Type B pancreatic cell (in vitro differentiated cells): ENCODE results near the gene RBBP8. TPM values are rescaled to one million over a fixed set of nuclear protein-coding genes. Genes with fewer than 3 reads are reported as not detected.

Source experiments
- DNase-seq: peaks from one replicate; pipeline ENCODE4 v3.0.0; 2021; ENCODE audit warnings: mixed read lengths; ENCODE audit not compliant: unreplicated experiment; ENCODE audit errors: extremely low spot score
- H3K27ac Mint-ChIP-seq: 2 replicates; pipeline ENCODE4 v1.8.0; 2021; ENCODE audit warnings: mild to moderate bottlenecking, mixed read lengths
- H3K27me3 Mint-ChIP-seq: 2 replicates; pipeline ENCODE4 v1.8.0; 2021; ENCODE audit warnings: mixed read lengths
- H3K36me3 Mint-ChIP-seq: 2 replicates; pipeline ENCODE4 v1.8.0; 2021; ENCODE audit warnings: mixed read lengths
- H3K4me1 Mint-ChIP-seq: one replicate; pipeline ENCODE4 v1.8.0; 2021; ENCODE audit warnings: mixed read lengths; ENCODE audit not compliant: unreplicated experiment
- H3K4me3 Mint-ChIP-seq: 2 replicates; pipeline ENCODE4 v1.8.0; 2021; ENCODE audit warnings: mild to moderate bottlenecking, mixed read lengths
- H3K9me3 Mint-ChIP-seq: 2 replicates; pipeline ENCODE4 v1.8.0; 2021; ENCODE audit warnings: mixed read lengths
- total RNA-seq: library from RNA; stranded (reverse); gene quantifications from 2 replicates; pipeline ENCODE4 v1.2.1, GENCODE V29; 2021; ENCODE audit warnings: low replicate concordance
- TF ChIP-seq, protein P1 (sequence below): fragments of 200-600 bp; sonication (generic); conservative IDR thresholded peaks from 2 replicates; pipeline ENCODE4 v1.5.0; 2021; ENCODE audit warnings: antibody characterized with exemption, mild to moderate bottlenecking

RBBP8 gene
- total RNA-seq, 1 donor from 2014 or later = 26.7 TPM

DNA sequence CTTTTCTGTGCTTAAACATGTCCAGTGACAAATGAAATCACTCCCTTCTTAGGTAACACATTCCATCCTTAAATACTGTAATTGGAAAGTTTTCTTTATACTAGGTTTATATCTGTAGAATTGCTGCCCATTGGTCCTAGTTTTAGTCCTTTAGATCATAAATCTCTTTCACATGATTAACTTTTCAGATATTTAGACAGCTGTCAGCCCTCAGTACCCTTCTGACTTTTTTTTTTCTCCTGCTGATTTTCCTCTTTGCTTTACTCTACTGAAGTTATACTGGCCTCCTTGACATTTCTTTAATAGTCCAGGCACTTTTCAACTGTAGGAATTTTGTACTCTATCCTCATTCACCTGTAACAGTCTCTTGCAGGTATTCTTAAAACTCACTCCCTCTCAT lies 28.9 kb downstream of the RBBP8 start:
- TF ChIP-seq, protein P1, sequence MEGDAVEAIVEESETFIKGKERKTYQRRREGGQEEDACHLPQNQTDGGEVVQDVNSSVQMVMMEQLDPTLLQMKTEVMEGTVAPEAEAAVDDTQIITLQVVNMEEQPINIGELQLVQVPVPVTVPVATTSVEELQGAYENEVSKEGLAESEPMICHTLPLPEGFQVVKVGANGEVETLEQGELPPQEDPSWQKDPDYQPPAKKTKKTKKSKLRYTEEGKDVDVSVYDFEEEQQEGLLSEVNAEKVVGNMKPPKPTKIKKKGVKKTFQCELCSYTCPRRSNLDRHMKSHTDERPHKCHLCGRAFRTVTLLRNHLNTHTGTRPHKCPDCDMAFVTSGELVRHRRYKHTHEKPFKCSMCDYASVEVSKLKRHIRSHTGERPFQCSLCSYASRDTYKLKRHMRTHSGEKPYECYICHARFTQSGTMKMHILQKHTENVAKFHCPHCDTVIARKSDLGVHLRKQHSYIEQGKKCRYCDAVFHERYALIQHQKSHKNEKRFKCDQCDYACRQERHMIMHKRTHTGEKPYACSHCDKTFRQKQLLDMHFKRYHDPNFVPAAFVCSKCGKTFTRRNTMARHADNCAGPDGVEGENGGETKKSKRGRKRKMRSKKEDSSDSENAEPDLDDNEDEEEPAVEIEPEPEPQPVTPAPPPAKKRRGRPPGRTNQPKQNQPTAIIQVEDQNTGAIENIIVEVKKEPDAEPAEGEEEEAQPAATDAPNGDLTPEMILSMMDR = no peak
- DNase-seq = no peak
- H3K4me1 Mint-ChIP-seq = no peaks in the 10 kb centered on the region
- no peaks in the 10 kb centered on the region for H3K27me3 Mint-ChIP-seq
- no peak overlapping the region for H3K4me3 Mint-ChIP-seq
- peaks cover 6% of the 10 kb centered on the region for H3K36me3 Mint-ChIP-seq
- H3K9me3 Mint-ChIP-seq = no peaks in the 10 kb centered on the region
- no peak overlapping the region for H3K27ac Mint-ChIP-seq

DNA sequence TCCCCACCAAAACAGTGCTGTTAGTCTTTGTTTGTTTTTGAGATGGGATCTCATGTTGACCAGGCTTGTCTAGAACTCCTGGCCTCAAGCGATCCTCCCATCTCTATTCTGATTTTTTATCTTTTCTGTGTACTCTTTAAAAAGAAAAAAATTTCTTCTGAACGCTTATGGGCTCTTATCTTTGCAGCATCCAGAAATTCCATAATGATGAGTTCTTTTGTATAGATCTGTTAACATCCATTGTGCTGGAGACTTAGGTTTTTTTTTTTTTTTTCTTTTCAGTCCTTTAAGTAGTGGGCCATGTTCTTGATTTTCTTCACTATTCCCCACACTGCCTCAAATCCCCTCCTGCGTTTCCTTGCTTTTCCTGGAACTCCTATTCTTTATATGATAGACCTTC lies 31.0 kb downstream of the RBBP8 start:
- no peak for DNase-seq
- no peaks in the 10 kb centered on the region for H3K9me3 Mint-ChIP-seq
- no peak overlapping the region for H3K27ac Mint-ChIP-seq
- peaks cover 6% of the 10 kb centered on the region for H3K36me3 Mint-ChIP-seq
- TF ChIP-seq, protein P1 = no peak
- H3K4me1 Mint-ChIP-seq = no peaks in the 10 kb centered on the region
- H3K4me3 Mint-ChIP-seq = no peak overlapping the region
- no peaks in the 10 kb centered on the region for H3K27me3 Mint-ChIP-seq

DNA sequence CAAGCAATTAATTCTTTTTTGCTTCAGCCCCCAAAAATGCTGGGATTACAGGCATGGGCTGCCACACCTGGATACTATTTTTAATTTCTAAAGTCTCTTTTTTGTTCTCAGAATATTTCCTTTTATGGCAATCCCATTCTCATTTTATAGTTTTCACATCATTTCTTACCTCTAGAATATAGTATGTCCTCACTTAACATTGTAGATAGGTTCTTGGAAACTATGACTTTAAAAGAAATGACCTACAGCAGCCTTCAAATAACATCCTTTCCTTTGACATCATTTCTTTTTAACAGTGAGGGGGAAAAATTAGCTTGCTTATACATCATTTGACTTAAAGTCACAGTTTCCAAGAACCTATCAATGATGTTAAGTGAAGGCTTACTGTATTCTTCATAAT lies 31.6 kb downstream of the RBBP8 start:
- Mint-ChIP-seq H3K4me3 (no peak overlapping the region), H3K27me3 (no peaks in the 10 kb centered on the region), H3K27ac (no peak overlapping the region), H3K36me3 (peaks cover 10% of the 10 kb centered on the region), H3K9me3 (no peaks in the 10 kb centered on the region), H3K4me1 (no peaks in the 10 kb centered on the region)
- no peak for DNase-seq
- TF ChIP-seq, protein P1 = no peak

DNA sequence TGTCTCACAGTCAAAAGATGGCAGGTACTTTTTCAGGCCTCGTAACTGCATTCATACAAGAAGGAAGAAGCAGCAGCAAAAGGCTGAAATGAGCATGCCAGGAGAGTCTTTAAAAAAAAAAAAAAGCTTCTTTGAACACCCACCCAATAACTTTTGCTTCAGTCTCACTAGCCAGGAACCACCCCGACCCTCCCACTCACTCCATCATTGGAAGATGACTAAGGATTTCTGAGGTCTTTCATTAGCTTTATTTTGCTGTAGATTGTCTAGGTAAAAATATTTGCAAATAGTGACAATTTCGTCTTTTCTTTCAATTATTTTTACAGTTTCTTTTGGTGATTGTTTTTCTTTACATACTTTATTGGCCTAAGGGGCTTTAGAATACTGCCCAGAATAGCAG lies 37.9 kb downstream of the RBBP8 start:
- TF ChIP-seq, protein P1 = no peak
- no peaks in the 10 kb centered on the region for H3K4me1 Mint-ChIP-seq
- H3K27ac Mint-ChIP-seq = no peak overlapping the region
- H3K4me3 Mint-ChIP-seq = no peak overlapping the region
- H3K36me3 Mint-ChIP-seq = peaks cover 21% of the 10 kb centered on the region
- no peak for DNase-seq
- H3K9me3 Mint-ChIP-seq = no peaks in the 10 kb centered on the region
- no peaks in the 10 kb centered on the region for H3K27me3 Mint-ChIP-seq

DNA sequence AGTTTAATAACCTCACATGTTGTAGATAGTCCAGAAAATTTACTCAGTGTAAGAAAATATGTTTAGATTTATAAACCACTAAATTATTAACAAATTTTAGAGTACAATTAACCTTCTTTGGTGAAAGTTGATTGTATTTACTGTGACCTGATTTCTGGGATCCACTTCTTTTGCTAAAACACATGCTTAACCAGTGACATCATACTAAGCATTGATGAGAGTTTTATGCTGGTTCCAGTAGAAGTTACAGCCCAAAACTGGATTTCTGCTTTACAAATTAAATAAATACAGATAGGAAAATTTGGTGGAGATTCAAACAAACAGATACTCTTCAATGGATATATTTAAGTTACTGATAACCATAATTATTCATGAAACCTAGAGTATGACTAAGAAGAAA lies 40.9 kb downstream of the RBBP8 start:
- Mint-ChIP-seq H3K27me3 (no peaks in the 10 kb centered on the region), H3K4me3 (no peak overlapping the region), H3K4me1 (peaks cover 11% of the 10 kb centered on the region), H3K27ac (no peak overlapping the region), H3K9me3 (no peaks in the 10 kb centered on the region), H3K36me3 (peaks cover 21% of the 10 kb centered on the region)
- DNase-seq = no peak
- TF ChIP-seq, protein P1 = no peak

DNA sequence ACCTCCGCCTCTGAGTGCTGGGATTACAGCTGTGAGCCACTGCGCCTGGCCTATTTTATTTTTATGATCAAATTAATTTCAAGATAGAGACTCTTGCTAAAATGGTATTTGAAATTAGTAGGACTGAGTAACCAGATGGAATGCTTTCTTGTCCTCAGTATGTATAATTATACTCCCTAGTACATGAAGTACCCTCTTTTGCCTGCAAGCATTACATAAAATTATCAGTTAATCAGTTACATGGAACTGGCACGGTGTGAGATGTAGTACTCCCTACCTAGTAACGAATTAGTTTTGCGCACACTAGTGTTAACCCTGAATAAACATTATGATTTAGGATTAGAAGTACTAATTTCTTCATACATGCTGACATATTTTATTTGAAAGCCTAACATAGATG lies 41.6 kb downstream of the RBBP8 start:
- TF ChIP-seq, protein P1 = no peak
- Mint-ChIP-seq H3K27me3 (no peaks in the 10 kb centered on the region), H3K9me3 (no peaks in the 10 kb centered on the region), H3K4me1 (peaks cover 11% of the 10 kb centered on the region), H3K4me3 (no peak overlapping the region), H3K36me3 (peaks cover 20% of the 10 kb centered on the region), H3K27ac (no peak overlapping the region)
- DNase-seq = no peak
